HEK293 (cell line): ENCODE data around the gene C4BPB.
"Not testable (repeated sequence)": the region's sequence is repeated elsewhere in the genome, so short reads cannot be mapped to it uniquely, and the experiment has no call there.

Source experiments
- CTCF ChIA-PET: fragments of 350-600 bp; formaldehyde crosslinking; extraction: SDS; loops from one replicate; lab custom pipeline; 2021; ENCODE audit warnings: antibody characterized with exemption; lab: Yijun Ruan, JAX
- POLR2A ChIA-PET: fragments of 300-600 bp; formaldehyde crosslinking; extraction: SDS; loops from one replicate; lab custom pipeline; 2020; ENCODE audit warnings: antibody characterized with exemption, inconsistent platforms; lab: Yijun Ruan, JAX
- H3K27ac ChIP-seq: fragments of 200-500 bp; sonication (Bioruptor generic); 2 replicates; pipeline ENCODE4 v1.5.1; 2014; ENCODE audit warnings: low read depth, low read length, control low read depth, inconsistent platforms; ENCODE audit errors: extremely low read depth
- H3K36me3 ChIP-seq, 2 experiments: fragments of 200-500 bp in 1 of 2; sonication (Bioruptor generic) in 1 of 2; 1 replicate in 1 of 2; 2 replicates in 1 of 2; pipeline ENCODE4 v1.5.1; 2014 to 2017; ENCODE audit warnings: inconsistent platforms in 2 of 2, low read length in 2 of 2; ENCODE audit not compliant: control insufficient read depth in 2 of 2, insufficient read depth in 1 of 2
- H3K4me1 ChIP-seq: fragments of 200-500 bp; sonication (Bioruptor generic); 2 replicates; pipeline ENCODE4 v1.5.1; 2014; ENCODE audit warnings: mild to moderate bottlenecking, low read length, inconsistent platforms; ENCODE audit not compliant: control insufficient read depth, insufficient read depth
- H3K4me3 ChIP-seq: 2 replicates; pipeline ENCODE4 v1.5.1; 2011; ENCODE audit warnings: low read depth, mild to moderate bottlenecking, control low read depth, low read length, moderate library complexity
- H3K9me3 ChIP-seq: fragments of 200-500 bp; sonication (Bioruptor generic); 2 replicates; pipeline ENCODE4 v1.5.1; 2014; ENCODE audit warnings: low read depth, low read length, inconsistent platforms; ENCODE audit not compliant: control insufficient read depth, insufficient read depth
- HOXA7 ChIP-seq: sonication (generic); formaldehyde crosslinking; IDR thresholded peaks from 2 replicates; pipeline ENCODE4 v1.8.1; 2022; ENCODE audit warnings: missing genetic modification reagents, borderline replicate concordance
- REST ChIP-seq: fragments of 450-650 bp; formaldehyde crosslinking; IDR thresholded peaks from 2 replicates; pipeline ENCODE4 v1.5.1; 2016; ENCODE audit warnings: missing biosample characterization, missing genetic modification characterization
- SETDB1 ChIP-seq: IDR thresholded peaks from one replicate; pipeline ENCODE4 v1.6.1; 2017; ENCODE audit warnings: mild to moderate bottlenecking, low read length, moderate library complexity, mixed read lengths; ENCODE audit not compliant: insufficient read length
- ZFP41 ChIP-seq: fragments of 450-650 bp; formaldehyde crosslinking; IDR thresholded peaks from 2 replicates; pipeline ENCODE4 v1.5.1; 2016; ENCODE audit warnings: missing biosample characterization, missing genetic modification characterization, borderline replicate concordance
- ZNF146 ChIP-seq: fragments of 450-650 bp; formaldehyde crosslinking; IDR thresholded peaks from 2 replicates; pipeline ENCODE4 v1.5.1; 2016; ENCODE audit warnings: missing biosample characterization, missing genetic modification characterization
- ZNF169 ChIP-seq: fragments of 450-650 bp; formaldehyde crosslinking; IDR thresholded peaks from 2 replicates; pipeline ENCODE4 v1.5.1; 2016; ENCODE audit warnings: missing biosample characterization, missing genetic modification characterization
- ZNF391 ChIP-seq: fragments of 450-650 bp; formaldehyde crosslinking; IDR thresholded peaks from 2 replicates; pipeline ENCODE4 v1.5.1; 2016; ENCODE audit warnings: low read depth, missing biosample characterization, missing genetic modification characterization, borderline replicate concordance
- ZNF529 ChIP-seq: fragments of 450-650 bp; formaldehyde crosslinking; IDR thresholded peaks from 2 replicates; pipeline ENCODE4 v1.5.1; 2017; ENCODE audit warnings: missing genetic modification characterization, missing biosample characterization; ENCODE audit not compliant: insufficient replicate concordance
- ZNF555 ChIP-seq: fragments of 450-650 bp; formaldehyde crosslinking; conservative IDR thresholded peaks from 2 replicates; pipeline ENCODE4 v1.5.1; 2017; ENCODE audit warnings: missing biosample characterization, mild to moderate bottlenecking, missing genetic modification characterization, inconsistent platforms
- ZNF600 ChIP-seq: fragments of 450-650 bp; formaldehyde crosslinking; IDR thresholded peaks from 2 replicates; pipeline ENCODE4 v1.5.1; 2016; ENCODE audit warnings: missing biosample characterization, missing genetic modification characterization
- ZNF658 ChIP-seq: fragments of 450-650 bp; formaldehyde crosslinking; IDR thresholded peaks from 2 replicates; pipeline ENCODE4; 2016; ENCODE audit warnings: missing biosample characterization, missing genetic modification characterization
- ZNF664 ChIP-seq: fragments of 450-650 bp; formaldehyde crosslinking; IDR thresholded peaks from 2 replicates; pipeline ENCODE4 v1.5.1; 2016; ENCODE audit warnings: missing biosample characterization, missing genetic modification characterization
- ZNF707 ChIP-seq: fragments of 450-650 bp; formaldehyde crosslinking; IDR thresholded peaks from 2 replicates; pipeline ENCODE4 v1.5.1; 2016; ENCODE audit warnings: missing biosample characterization, missing genetic modification characterization
- ZNF768 ChIP-seq: fragments of 450-650 bp; formaldehyde crosslinking; IDR thresholded peaks from 2 replicates; pipeline ENCODE4 v1.5.1; 2018; ENCODE audit warnings: missing biosample characterization, mild to moderate bottlenecking, missing genetic modification characterization
- ZNF777 ChIP-seq: fragments of 450-650 bp; formaldehyde crosslinking; IDR thresholded peaks from 2 replicates; pipeline ENCODE4 v1.5.1; 2017; ENCODE audit warnings: missing biosample characterization, missing genetic modification characterization, borderline replicate concordance
- ZNF785 ChIP-seq: fragments of 450-650 bp; formaldehyde crosslinking; IDR thresholded peaks from 2 replicates; pipeline ENCODE4 v1.5.1; 2016; ENCODE audit warnings: missing biosample characterization, missing genetic modification characterization
- TF ChIP-seq, protein P1 (sequence below): fragments of 450-650 bp; formaldehyde crosslinking; IDR thresholded peaks from 2 replicates; pipeline ENCODE4 v1.5.1; 2017; ENCODE audit warnings: missing biosample characterization, missing genetic modification characterization

Gene C4BPB

GRCh38 chr1:207041397-207041796 is 47.3 kb upstream of the C4BPB start:
- POLR2A ChIA-PET, result interaction anchor here (0.6 kb wide), 1 partner anchor 291 kb away, joined by 4 read pairs; no protein-coding TSS in a partner anchor
- H3K9me3 ChIP-seq, H3K4me1 ChIP-seq, H3K27ac ChIP-seq, H3K4me3 ChIP-seq, CTCF ChIA-PET: not testable (repeated sequence)
- TF ChIP-seq ZNF146 (tag by site-specific recombination), result peak; percentile 95
- H3K36me3 ChIP-seq, result peaks cover 0 to 15% of the 10 kb centered on the region in 2 experiments; a peak in 1 of 3 replicates

DNA sequence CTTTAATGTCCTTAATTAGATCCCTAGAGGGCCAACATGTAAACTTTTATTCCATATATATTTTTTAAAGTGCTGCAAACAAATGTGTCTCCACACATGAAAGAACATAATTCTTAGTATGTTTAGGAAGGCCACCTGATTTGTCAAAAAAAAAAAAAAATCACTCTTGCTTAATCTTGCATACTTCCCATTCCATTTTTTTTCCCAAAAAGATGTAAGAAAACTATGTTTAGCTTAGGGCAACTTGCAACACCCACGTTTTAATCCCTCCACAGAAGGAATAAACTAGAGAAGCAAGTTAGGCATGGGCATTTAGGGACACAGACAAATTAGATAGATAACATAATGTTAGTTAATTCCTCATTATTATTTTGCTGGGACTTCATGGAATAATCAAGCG is 43.2 kb upstream of the C4BPB start:
- Histone ChIP-seq H3K4me1 (no peaks in the 10 kb centered on the region; the same call in 1 of the 2 replicates), H3K4me3 (no peak overlapping the region), H3K27ac (no peak overlapping the region), H3K9me3 (no peaks in the 10 kb centered on the region), H3K36me3 (peaks cover 0 to 40% of the 10 kb centered on the region in 2 experiments; a peak in 1 of 3 replicates)
- ChIA-PET POLR2A (no interaction called here), CTCF (interaction anchor here (1.1 to 1.6 kb wide), 2 partner anchors 12 to 64 kb away, joined by 4 to 5 read pairs; partner anchors contain the start of gene C1orf116)
- TF ChIP-seq ZNF707 (tag by site-specific recombination) (no peak), ZNF600 (tag by site-specific recombination) (no peak), HOXA7 (CRISPR knock-in tag) (no peak), ZNF777 (tag by site-specific recombination) (no peak), ZFP41 (tag by site-specific recombination) (no peak), ZNF529 (tag by site-specific recombination) (no peak), REST (tag by site-specific recombination) (no peak), SETDB1 (no peak), ZNF785 (no peak), ZNF658 (tag by site-specific recombination) (no peak), ZNF169 (tag by site-specific recombination) (no peak)
- TF ChIP-seq, protein P1, sequence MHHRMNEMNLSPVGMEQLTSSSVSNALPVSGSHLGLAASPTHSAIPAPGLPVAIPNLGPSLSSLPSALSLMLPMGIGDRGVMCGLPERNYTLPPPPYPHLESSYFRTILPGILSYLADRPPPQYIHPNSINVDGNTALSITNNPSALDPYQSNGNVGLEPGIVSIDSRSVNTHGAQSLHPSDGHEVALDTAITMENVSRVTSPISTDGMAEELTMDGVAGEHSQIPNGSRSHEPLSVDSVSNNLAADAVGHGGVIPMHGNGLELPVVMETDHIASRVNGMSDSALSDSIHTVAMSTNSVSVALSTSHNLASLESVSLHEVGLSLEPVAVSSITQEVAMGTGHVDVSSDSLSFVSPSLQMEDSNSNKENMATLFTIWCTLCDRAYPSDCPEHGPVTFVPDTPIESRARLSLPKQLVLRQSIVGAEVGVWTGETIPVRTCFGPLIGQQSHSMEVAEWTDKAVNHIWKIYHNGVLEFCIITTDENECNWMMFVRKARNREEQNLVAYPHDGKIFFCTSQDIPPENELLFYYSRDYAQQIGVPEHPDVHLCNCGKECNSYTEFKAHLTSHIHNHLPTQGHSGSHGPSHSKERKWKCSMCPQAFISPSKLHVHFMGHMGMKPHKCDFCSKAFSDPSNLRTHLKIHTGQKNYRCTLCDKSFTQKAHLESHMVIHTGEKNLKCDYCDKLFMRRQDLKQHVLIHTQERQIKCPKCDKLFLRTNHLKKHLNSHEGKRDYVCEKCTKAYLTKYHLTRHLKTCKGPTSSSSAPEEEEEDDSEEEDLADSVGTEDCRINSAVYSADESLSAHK, result no peak

DNA sequence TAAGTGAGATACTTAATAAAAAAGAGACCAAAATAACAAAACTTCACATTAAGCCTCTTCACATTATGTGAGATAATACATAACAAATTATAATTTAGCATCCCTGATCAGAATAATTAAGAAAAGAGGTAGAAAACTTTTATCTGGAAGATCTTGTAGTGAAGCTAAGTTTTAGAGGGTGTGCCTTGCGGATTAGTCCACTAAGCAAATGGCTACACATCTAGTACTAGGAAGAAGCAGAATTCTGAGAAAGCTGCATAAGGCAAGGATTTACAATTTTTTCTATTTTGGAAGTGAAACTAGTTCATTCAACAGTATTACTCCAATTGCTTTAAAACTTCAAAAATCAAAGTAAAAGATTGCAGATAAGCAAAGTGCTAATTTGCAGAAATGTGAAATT is 41.2 kb upstream of the C4BPB start:
- POLR2A ChIA-PET, result no interaction called here
- CTCF ChIA-PET, result interaction anchor here (1.5 to 3.6 kb wide), 2 partner anchors 11 to 32 kb away, joined by 3 to 18 read pairs; no protein-coding TSS in a partner anchor
- TF ChIP-seq ZNF768 (tag by site-specific recombination) (no peak), ZNF391 (tag by site-specific recombination) (no peak), ZNF664 (tag by site-specific recombination) (0 out of 2 replicates have a peak, but pooled peaks have one; percentile 30), ZNF555 (tag by site-specific recombination) (no peak)
- Histone ChIP-seq H3K36me3 (peaks cover 0 to 40% of the 10 kb centered on the region in 2 experiments; a peak in 1 of 3 replicates), H3K4me3 (no peak overlapping the region), H3K4me1 (no peaks in the 10 kb centered on the region; the same call in 1 of the 2 replicates), H3K27ac (no peak overlapping the region), H3K9me3 (no peaks in the 10 kb centered on the region)
